ENCODE results near the gene CCDC171. TPM values are rescaled to one million over a fixed set of nuclear protein-coding genes. Genes with fewer than 3 reads are reported as not detected.
A peak's percentile ranks its signal among the peaks of the same experiment; 100 is the strongest.

CCDC171 gene
- total and polyA plus RNA-seq, 10 of the 15 experiments (the other 5 are each of a cell fraction or from before 2014, with no cell fraction given): 1.00 to 7.2 (median 2.8) TPM

DNA sequence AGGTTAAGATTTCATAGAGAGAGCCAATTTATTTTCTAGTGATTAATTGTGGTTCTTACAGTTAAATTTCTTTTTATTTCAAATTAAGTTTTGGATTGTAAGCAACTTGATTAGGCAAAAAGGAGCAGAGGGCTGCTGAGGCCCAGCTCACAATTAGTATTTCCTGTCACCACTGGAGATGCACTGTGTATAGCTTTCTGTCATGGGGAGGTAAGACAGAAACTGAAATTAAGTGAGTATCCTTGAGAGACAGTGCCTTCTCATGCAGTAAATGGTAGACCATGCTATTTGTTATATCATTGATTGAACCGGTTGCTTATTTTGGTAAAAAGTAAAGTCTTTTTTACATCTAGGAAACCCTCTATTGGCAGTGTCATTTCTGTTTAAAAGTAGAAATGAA lies 190.7 kb downstream of the CCDC171 start:
- H3K27ac ChIP-seq (ENCODE audit: control insufficient read depth, insufficient read depth): no peak overlapping the region
- in situ Hi-C loops (cut with MboI): no loop called here
- ATAC-seq (peak; percentile 93), DNase-seq (ENCODE audit: low read depth, low spot score) (peak; percentile 2), FAIRE-seq (no peak)
- H3K4me2 ChIP-seq (ENCODE audit: control insufficient read depth, insufficient read depth): no peak overlapping the region
- H3K9ac ChIP-seq (ENCODE audit: control insufficient read depth, insufficient read depth, low read length): no peak overlapping the region
- no peaks in the 10 kb centered on the region for H3K4me1 ChIP-seq (ENCODE audit: control insufficient read depth, insufficient read depth, low read length)
- no peak overlapping the region for H2AFZ ChIP-seq (ENCODE audit: control insufficient read depth, low read depth, low read length)
- CTCF ChIA-PET: interaction anchor here (0.6 kb wide), 1 partner anchor 34 kb away, joined by 4 read pairs; no protein-coding TSS in a partner anchor
- POLR2A ChIA-PET: no interaction called here
- SMC1A ChIA-PET (ENCODE audit: uncharacterized antibody, unreplicated experiment): interaction anchor here (1.0 kb wide), 1 partner anchor 176 kb away, joined by 3 read pairs; no protein-coding TSS in a partner anchor
- TF ChIP-seq MXI1 (IDR thresholded peaks at IDR 0.05; ENCODE audit: low read depth, low read length): no peak
- TF ChIP-seq POLR2AphosphoS5 (IDR thresholded peaks at IDR 0.05; ENCODE audit: low read length): no peak
- no peak for TF ChIP-seq FOXM1 (IDR thresholded peaks at IDR 0.05; ENCODE audit: low read depth, low read length)
- no peak for TF ChIP-seq ATF3 (IDR thresholded peaks at IDR 0.05; ENCODE audit: borderline replicate concordance, extremely low read depth, low read depth, low read length)
- TF ChIP-seq YY1 (IDR thresholded peaks at IDR 0.05; ENCODE audit: low read depth, low read length): no peak
- no peak for TF ChIP-seq EZH2 (IDR thresholded peaks at IDR 0.05; ENCODE audit: borderline replicate concordance, control insufficient read depth, low read depth, low read length)
- TF ChIP-seq ZNF622 (IDR thresholded peaks at IDR 0.05): no peak
- TF ChIP-seq STAT3 (IDR thresholded peaks at IDR 0.05; ENCODE audit: low read depth, low read length): no peak
- TF ChIP-seq MTA2 (IDR thresholded peaks at IDR 0.05; ENCODE audit: low read depth): no peak
- no peak for TF ChIP-seq SMC3 (IDR thresholded peaks at IDR 0.05; ENCODE audit: borderline replicate concordance, low read length)
- no peak for TF ChIP-seq SIN3A (IDR thresholded peaks at IDR 0.05; ENCODE audit: low read depth, low read length)
- no peak for TF ChIP-seq BMI1 (IDR thresholded peaks at IDR 0.05; ENCODE audit: borderline replicate concordance)
- no peak for TF ChIP-seq LARP7 (IDR thresholded peaks at IDR 0.05)
- no peak for TF ChIP-seq ZBED1 (IDR thresholded peaks at IDR 0.05; ENCODE audit: borderline replicate concordance)
- TF ChIP-seq, protein P1, sequence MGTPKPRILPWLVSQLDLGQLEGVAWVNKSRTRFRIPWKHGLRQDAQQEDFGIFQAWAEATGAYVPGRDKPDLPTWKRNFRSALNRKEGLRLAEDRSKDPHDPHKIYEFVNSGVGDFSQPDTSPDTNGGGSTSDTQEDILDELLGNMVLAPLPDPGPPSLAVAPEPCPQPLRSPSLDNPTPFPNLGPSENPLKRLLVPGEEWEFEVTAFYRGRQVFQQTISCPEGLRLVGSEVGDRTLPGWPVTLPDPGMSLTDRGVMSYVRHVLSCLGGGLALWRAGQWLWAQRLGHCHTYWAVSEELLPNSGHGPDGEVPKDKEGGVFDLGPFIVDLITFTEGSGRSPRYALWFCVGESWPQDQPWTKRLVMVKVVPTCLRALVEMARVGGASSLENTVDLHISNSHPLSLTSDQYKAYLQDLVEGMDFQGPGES (IDR thresholded peaks at IDR 0.05): no peak
- 93% methylated on average over 1 of the region's 1 CpG for WGBS (ENCODE audit: insufficient coverage, insufficient replicate concordance, low lambda C conversion rate, missing lambda C conversion rate)
- BruUV-seq (replicated peaks): no TSS peak
- RAD21 ChIA-PET (ENCODE audit: unreplicated experiment): no interaction called here
- H3K27me3 ChIP-seq (replicated peaks in 1 of 2; ENCODE audit: control insufficient read depth in 2 of 2, insufficient read depth in 2 of 2, low read length in 1 of 2): no peaks in the 10 kb centered on the region
- H4K20me1 ChIP-seq (ENCODE audit: control insufficient read depth, insufficient read depth): no peaks in the 10 kb centered on the region
- no peaks in the 10 kb centered on the region for H3K36me3 ChIP-seq (ENCODE audit: control insufficient read depth in 2 of 2, insufficient read depth in 2 of 2, low read length in 1 of 2)
- intact Hi-C loops (cut with micrococcal nuclease; ENCODE audit: unreplicated experiment): no loop called here
- H3K9me3 ChIP-seq (replicated peaks; ENCODE audit: control insufficient read depth, insufficient read depth, low read length): no peaks in the 10 kb centered on the region; the same call in 2 of the 3 replicates
- no peaks in the 10 kb centered on the region for H3K79me2 ChIP-seq (ENCODE audit: control insufficient read depth, insufficient read depth, low read length)
- no peak overlapping the region for H3K4me3 ChIP-seq

Measured in GM12878 (cell line).